Fibroblast of villous mesenchyme (primary cell): ENCODE data around the gene TXNDC11. TPM values are rescaled to one million over a fixed set of nuclear protein-coding genes. Genes with fewer than 3 reads are reported as not detected.

ENCODE experiments used
- DNase-seq: peaks from one replicate; pipeline ENCODE4 v3.0.0-alpha.2; 2010; ENCODE audit warnings: low read depth
- H3K4me3 ChIP-seq: 2 replicates; pipeline ENCODE4 v1.5.1; 2011; ENCODE audit warnings: low read depth, mild to moderate bottlenecking, low read length
- CTCF ChIP-seq: IDR thresholded peaks from 2 replicates; pipeline ENCODE4 v1.5.1; 2012; ENCODE audit warnings: low read depth, mild to moderate bottlenecking, low read length; ENCODE audit not compliant: insufficient read depth
- total RNA-seq: library from RNA; depleted of rRNA; stranded (reverse); fragments of >200 nt; gene quantifications from 2 replicates; pipeline ENCODE4 v1.2.3, GENCODE V29; 2012

Gene TXNDC11
- total RNA-seq, 1 donor = 30.2 TPM

- no peak for DNase-seq
- TF ChIP-seq CTCF = no peak
- H3K4me3 ChIP-seq = peak overlapping the region; percentile 94
Measured at GRCh38 chr16:11742093-11742535, 543 bp downstream of the TXNDC11 start.

- no peak for DNase-seq
- H3K4me3 ChIP-seq = peak overlapping the region; percentile 94
Measured at GRCh38 chr16:11740567-11740966, 2.1 kb downstream of the TXNDC11 start.

GRCh38 chr16:11738742-11739544 is 3.7 kb downstream of the TXNDC11 start:
- DNase-seq = no peak
- H3K4me3 ChIP-seq = no peak overlapping the region
- no peak for TF ChIP-seq CTCF

More at GRCh38 chr16:11740567-11740966, 2.1 kb downstream of the TXNDC11 start:
- TF ChIP-seq CTCF = no peak

GRCh38 chr16:11737713-11738112 is 4.9 kb downstream of the TXNDC11 start:
- TF ChIP-seq CTCF = no peak
- no peak overlapping the region for H3K4me3 ChIP-seq
- DNase-seq = no peak

GRCh38 chr16:11736903-11737302 is 5.8 kb downstream of the TXNDC11 start:
- no peak overlapping the region for H3K4me3 ChIP-seq
- no peak for TF ChIP-seq CTCF
- peak; percentile 83 for DNase-seq

- no peak for DNase-seq
- H3K4me3 ChIP-seq = no peak overlapping the region
- TF ChIP-seq CTCF = no peak
Measured at GRCh38 chr16:11735787-11736186, 6.9 kb downstream of the TXNDC11 start.
